NCI-H2171 treated with DMSO at 0.1 percent for 48 hours (cell line): Measurements from ENCODE around the gene SDS.

Experiments used
- DNase-seq: peaks from one replicate; lab custom pipeline; 2025; lab: John Stamatoyannopoulos, UW

SDS gene

GRCh38 chr12:113398346-113399290 is 5.1 kb downstream of the SDS start:
- no peak for DNase-seq

DNA sequence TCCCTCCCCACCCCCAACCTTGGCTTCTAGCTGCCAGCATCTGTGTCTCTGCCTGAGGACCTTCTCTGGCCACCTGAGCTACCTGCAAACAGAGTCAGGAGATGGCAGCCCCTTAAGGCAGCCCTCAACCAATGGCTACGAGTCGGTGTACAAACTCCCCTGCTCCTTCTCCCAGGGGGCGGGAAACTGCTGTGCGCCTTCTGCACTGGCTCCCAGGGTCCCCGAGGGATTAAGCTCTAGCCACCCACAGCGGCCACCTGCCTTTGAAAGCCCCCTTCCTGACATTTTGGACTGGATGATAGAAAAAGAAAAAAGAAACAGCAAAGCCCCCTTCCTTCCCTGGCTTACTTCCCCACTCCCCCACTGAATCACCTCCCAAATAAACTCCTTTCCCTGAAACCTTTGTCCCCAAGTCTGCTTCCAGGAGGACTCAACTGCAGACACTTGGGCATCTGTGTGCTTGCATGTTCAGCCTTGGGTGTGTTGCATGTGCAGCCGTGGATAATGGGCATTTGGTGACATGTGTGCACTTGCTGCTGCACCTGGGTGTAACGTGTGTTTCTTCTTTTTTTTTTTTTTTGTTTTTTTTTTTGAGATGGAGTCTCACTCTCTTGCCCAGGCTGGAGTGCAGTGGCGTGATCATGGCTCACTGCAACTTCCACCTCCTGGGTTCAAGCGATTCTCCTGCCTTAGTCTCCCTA is 6.0 kb downstream of the SDS start:
- DNase-seq = peak; percentile 63

- no peak for DNase-seq
These were observed 6.7 kb downstream of the SDS start for GRCh38 chr12:113396828-113397496.

GRCh38 chr12:113396200-113396599 is 7.5 kb downstream of the SDS start:
- no peak for DNase-seq

DNA sequence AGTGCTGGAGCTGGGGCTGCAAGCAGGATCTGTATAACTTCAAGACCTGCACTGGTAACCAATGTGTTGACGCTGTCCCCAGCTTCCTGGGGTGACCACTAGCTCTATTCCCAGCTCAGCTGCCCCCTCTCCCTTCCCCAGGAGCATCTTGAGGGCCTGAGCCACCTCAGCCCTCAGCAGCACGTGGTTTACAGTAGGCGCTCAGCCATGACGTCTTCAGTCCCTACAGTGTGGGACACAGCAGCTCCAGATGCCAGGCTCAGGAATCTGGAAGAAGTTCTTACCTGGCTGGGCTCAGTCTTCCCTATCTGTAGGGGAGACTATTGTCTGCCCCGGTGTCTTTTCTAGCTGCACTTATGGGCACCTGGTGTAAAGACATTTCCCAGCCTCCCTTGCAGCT is 8.6 kb downstream of the SDS start:
- no peak for DNase-seq

DNA sequence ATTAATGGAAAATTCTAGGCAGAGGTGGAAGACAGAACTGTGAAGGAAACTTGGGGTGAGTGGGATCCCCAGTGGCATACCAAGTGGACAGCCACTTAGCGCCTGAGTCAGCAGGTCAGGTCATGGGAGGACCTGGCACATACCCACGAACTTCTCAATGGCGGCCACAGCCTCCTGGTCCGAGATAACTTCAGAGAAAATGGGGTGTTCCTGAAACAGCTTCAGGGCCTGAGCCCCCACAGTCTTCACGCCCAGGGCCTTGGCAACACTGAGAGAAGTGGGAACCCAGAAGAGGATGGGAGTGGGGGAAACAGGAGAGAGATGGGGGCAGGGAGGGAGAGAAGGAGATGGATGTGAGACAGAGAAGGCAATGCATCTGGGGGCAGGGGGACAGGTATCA is 9.9 kb downstream of the SDS start:
- DNase-seq = no peak

- DNase-seq = no peak
These were observed 10.6 kb downstream of the SDS start for GRCh38 chr12:113392988-113393579.

DNA sequence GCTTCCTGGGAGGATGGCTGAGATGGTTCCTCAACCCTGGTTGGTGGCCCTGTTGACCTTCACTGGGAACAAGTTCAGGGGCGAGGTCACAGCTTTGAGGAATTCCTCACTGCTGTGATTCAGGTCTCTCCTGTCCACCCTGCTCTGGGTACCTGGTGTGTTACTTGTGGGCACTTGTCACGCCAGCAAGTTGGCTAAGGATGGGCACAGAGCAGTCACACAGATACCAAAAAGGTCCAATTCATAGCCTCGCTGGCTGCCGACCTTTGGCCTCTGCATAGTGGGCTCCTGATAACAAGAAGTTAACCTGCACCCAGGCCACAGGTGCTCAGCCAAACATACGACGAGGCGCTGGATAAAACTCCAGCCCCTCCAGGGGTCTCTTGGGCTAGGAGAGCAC is 11.2 kb downstream of the SDS start:
- no peak for DNase-seq

- DNase-seq = no peak
These were observed 11.9 kb downstream of the SDS start for GRCh38 chr12:113391650-113392337.

GRCh38 chr12:113391145-113391544 is 12.5 kb downstream of the SDS start:
- no peak for DNase-seq

- no peak for DNase-seq
These were observed 13.3 kb downstream of the SDS start for GRCh38 chr12:113390064-113391043.

GRCh38 chr12:113388351-113388750 is 15.3 kb downstream of the SDS start:
- no peak for DNase-seq

GRCh38 chr12:113387631-113388030 is 16.1 kb downstream of the SDS start:
- DNase-seq = no peak

DNA sequence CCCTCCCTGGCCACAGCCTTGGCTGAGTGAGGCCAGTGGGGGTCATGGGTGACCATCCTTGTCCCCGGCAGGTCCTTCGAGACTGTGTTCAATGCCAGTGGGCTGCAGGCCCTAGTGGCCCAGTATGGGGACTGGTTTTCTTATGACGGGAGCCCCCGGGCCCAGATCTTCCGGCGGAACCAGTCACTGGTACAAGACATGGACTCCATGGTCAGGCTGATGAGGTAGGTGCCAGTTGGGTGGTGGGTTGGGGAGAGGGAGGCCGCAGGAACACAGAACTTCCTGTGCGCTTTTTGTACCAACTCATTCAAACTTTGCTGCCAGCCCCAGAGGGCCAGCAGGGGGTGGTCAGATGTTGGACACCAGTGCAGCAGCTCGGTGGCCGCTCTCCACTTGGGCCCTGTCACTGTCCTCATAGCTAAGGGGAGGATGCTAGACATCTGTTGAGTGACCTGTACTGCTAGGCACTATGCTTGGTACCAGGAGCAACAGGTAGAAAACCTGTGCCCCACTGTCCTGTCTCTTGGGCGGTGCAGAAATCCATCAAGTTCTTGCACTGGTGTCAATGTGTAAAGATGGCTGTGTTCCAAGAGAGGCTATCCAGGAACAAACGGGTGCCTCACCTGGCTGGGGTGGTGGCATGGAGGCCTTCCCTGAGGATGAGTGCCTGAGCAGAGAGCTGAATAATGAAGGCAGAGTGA is 16.7 kb downstream of the SDS start:
- DNase-seq = no peak

GRCh38 chr12:113385282-113385882 is 18.3 kb downstream of the SDS start:
- no peak for DNase-seq

- no peak for DNase-seq
These were observed 18.9 kb downstream of the SDS start for GRCh38 chr12:113384778-113385177.

GRCh38 chr12:113382206-113382605 is 21.5 kb downstream of the SDS start:
- no peak for DNase-seq

DNA sequence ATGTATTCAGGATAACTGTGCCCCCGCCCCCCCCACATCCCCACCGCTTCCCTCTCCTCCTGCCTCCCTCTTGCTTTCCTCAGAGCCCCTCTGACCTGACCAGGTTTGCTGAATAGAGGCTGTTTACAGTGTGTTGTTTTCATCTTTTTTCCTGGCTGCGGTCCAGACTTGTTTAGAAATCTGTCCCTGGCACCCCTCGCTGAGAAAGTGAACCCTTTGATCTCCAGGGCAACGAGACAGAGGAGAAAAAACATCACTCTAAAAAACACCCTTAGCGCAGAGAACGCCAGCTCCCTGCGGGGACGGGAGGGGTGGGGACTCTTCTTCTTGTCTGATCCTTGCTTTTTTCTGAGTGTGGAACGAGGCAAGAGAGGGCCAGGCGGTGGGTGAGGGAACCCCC is 22.5 kb downstream of the SDS start:
- DNase-seq = no peak

DNA sequence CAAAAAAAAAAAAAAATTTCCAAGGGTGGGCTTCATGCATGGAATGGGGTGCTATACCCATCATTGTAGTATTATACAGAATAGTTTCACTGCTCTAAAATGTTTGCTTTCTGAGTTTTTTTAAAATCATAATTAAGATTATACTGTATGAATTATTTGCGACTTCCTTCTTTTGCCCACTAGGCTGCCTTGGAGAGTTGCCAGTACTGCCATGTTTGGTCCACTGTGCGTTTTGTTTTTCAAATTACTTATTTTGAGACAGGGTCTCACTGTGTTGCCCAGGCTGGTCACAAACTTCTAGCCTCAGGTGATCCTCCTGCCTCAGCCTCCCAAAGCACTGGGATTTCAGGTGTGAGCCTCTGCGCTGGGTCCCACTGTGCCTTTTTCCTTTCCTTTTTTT is 25.4 kb downstream of the SDS start:
- no peak for DNase-seq
